DMS114 treated with DMSO at 0.1 percent for 48 hours (cell line): ENCODE results near the gene P2RY11.

Experiments used
- DNase-seq: peaks from one replicate; lab custom pipeline; 2025; ENCODE audit not compliant: unreplicated experiment; lab: John Stamatoyannopoulos, UW

P2RY11 gene

GRCh38 chr19:10112895-10113591, 1.6 kb downstream of the P2RY11 start:
- DNase-seq: no peak

- no peak for DNase-seq
Observed at GRCh38 chr19:10113592-10113963, 2.1 kb downstream of the P2RY11 start.

GRCh38 chr19:10113964-10114650, 2.6 kb downstream of the P2RY11 start:
- DNase-seq: no peak

- DNase-seq: no peak
Observed at GRCh38 chr19:10114651-10115391, 3.3 kb downstream of the P2RY11 start.

GRCh38 chr19:10115392-10116084, 4.0 kb downstream of the P2RY11 start:
- no peak for DNase-seq

- DNase-seq: no peak
Observed at GRCh38 chr19:10116085-10116865, 4.8 kb downstream of the P2RY11 start.

- DNase-seq: no peak
Observed at GRCh38 chr19:10116866-10117616, 5.5 kb downstream of the P2RY11 start.

- DNase-seq: no peak
Observed at GRCh38 chr19:10118960-10119359, 7.5 kb downstream of the P2RY11 start.

GRCh38 chr19:10120538-10121189, 9.2 kb downstream of the P2RY11 start:
- no peak for DNase-seq

- no peak for DNase-seq
Observed at GRCh38 chr19:10122045-10122444, 10.6 kb downstream of the P2RY11 start.

GRCh38 chr19:10124429-10124828, 12.9 kb downstream of the P2RY11 start:
- DNase-seq: no peak

GRCh38 chr19:10126213-10126639, 14.7 kb downstream of the P2RY11 start:
- DNase-seq: no peak

GRCh38 chr19:10132905-10133304, 21.4 kb downstream of the P2RY11 start:
- no peak for DNase-seq

- DNase-seq: no peak
Observed at GRCh38 chr19:10133596-10133995, 22.1 kb downstream of the P2RY11 start.

GRCh38 chr19:10134040-10134439, 22.5 kb downstream of the P2RY11 start:
- no peak for DNase-seq

- no peak for DNase-seq
Observed at GRCh38 chr19:10135551-10136334, 24.2 kb downstream of the P2RY11 start.

- no peak for DNase-seq
Observed at GRCh38 chr19:10136936-10137335, 25.4 kb downstream of the P2RY11 start.
